ENCODE measurements around the gene HTT-AS.

DNA sequence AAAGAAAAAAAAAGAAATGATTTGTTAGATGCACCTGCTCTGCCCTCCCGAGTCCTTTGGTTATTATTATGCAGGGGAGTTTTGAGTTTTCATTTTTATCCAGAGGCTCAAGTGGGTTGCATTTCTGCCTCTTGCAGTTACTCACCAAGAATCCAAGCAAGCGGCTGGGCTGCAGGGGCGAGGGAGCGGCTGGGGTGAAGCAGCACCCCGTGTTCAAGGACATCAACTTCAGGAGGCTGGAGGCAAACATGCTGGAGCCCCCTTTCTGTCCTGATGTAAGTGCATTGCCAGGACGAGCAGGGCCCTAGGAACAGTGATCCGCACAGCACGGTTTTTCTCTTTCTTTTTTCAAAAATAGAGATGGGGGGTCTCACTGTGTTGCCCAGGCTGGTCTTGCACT is 39.1 kb downstream of the HTT-AS start:
- TF ChIP-seq CTCF (IDR thresholded peaks at IDR 0.05) = no peak
- TF ChIP-seq POLR2A (IDR thresholded peaks at IDR 0.05) = no peak

Measured in esophagus squamous epithelium (tissue), 4 donors.